ENCODE measurements around the gene ARHGAP32. TPM values are rescaled to one million over a fixed set of nuclear protein-coding genes. Genes with fewer than 3 reads are reported as not detected.

Gene ARHGAP32
- total RNA-seq, 1 experiment from 2014 or later: 62.6 TPM

DNA sequence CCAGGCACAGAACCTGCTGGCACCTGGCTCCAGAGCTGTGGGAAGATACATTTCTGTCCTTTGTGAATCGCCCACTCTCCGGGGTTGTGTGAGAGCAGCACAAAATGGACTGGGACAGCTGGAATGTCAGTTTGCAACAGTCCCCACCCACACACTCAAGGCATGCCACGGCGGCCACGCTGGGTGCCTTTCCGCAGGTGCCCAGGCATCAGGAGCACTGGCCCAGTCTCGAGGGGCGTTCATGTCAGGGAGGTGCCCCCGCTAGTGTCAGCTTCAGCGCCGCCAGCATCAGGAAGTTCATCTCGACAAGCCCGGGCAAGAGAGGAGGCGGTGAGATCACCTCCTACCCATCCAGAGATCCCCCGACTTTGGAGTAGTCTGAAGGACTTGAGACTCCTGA lies 251.5 kb downstream of the ARHGAP32 start:
- H3K27me3 Mint-ChIP-seq (ENCODE audit: insufficient read depth, unreplicated experiment): no peaks in the 10 kb centered on the region
- CTCF ChIA-PET: interaction anchor here (0.7 to 26.7 kb wide), 6 partner anchors 16 to 62 kb away, joined by 3 to 598 read pairs (median 12); partner anchors contain the start of gene KCNJ5
- no TSS peak for BruUV-seq (replicated peaks)

DNA sequence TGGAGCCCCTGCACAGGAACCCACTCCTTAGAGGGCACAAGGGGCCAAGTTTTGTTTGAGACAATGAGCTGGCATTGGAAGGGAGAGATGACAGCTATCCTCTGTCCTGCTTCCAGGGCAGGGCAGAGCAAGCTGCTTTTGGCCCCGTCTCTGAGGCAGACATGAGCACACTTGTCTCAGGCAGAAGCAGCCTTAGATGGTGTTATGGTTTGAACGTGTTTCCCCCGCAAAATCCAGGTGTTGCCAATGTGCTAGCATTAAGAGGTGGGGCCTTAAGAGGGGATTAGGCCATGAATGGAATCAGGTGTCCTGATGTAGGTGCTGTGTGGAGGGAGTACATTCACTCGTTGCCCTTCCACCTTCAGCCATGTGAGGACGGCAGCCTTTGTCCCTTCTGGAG lies 252.0 kb downstream of the ARHGAP32 start:
- ChIA-PET POLR2A (interaction anchor here (0.5 to 2.2 kb wide), 5 partner anchors 25 to 52 kb away, joined by 3 to 14 read pairs (median 3); no protein-coding TSS in a partner anchor), CTCF (interaction anchor here (0.5 to 26.7 kb wide), 6 partner anchors 16 to 51 kb away, joined by 3 to 598 read pairs (median 12); partner anchors contain the start of gene KCNJ5)
- peak; percentile 35 for DNase-seq (ENCODE audit: unreplicated experiment)
- Mint-ChIP-seq H3K4me3 (ENCODE audit: unreplicated experiment) (peak overlapping the region; percentile 7), H3K9me3 (ENCODE audit: unreplicated experiment) (no peaks in the 10 kb centered on the region), H3K36me3 (ENCODE audit: insufficient read depth, unreplicated experiment) (peaks cover 5% of the 10 kb centered on the region), H3K27me3 (ENCODE audit: insufficient read depth, unreplicated experiment) (no peaks in the 10 kb centered on the region), H3K27ac (ENCODE audit: low read depth, unreplicated experiment) (no peak overlapping the region), H3K4me1 (ENCODE audit: insufficient read depth, unreplicated experiment) (peaks cover 22% of the 10 kb centered on the region)
- no TSS peak for BruUV-seq (replicated peaks)
- intact Hi-C loops (cut with micrococcal nuclease): no loop called here
- TF ChIP-seq, protein P1, sequence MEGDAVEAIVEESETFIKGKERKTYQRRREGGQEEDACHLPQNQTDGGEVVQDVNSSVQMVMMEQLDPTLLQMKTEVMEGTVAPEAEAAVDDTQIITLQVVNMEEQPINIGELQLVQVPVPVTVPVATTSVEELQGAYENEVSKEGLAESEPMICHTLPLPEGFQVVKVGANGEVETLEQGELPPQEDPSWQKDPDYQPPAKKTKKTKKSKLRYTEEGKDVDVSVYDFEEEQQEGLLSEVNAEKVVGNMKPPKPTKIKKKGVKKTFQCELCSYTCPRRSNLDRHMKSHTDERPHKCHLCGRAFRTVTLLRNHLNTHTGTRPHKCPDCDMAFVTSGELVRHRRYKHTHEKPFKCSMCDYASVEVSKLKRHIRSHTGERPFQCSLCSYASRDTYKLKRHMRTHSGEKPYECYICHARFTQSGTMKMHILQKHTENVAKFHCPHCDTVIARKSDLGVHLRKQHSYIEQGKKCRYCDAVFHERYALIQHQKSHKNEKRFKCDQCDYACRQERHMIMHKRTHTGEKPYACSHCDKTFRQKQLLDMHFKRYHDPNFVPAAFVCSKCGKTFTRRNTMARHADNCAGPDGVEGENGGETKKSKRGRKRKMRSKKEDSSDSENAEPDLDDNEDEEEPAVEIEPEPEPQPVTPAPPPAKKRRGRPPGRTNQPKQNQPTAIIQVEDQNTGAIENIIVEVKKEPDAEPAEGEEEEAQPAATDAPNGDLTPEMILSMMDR (IDR thresholded peaks at IDR 0.05; ENCODE audit: unreplicated experiment): no peak

More for the DNA sequence above, 251.5 kb downstream of the ARHGAP32 start:
- peaks cover 22% of the 10 kb centered on the region for H3K4me1 Mint-ChIP-seq (ENCODE audit: insufficient read depth, unreplicated experiment)
- peaks cover 1% of the 10 kb centered on the region for H3K36me3 Mint-ChIP-seq (ENCODE audit: insufficient read depth, unreplicated experiment)
- POLR2A ChIA-PET: interaction anchor here (0.5 to 2.2 kb wide), 4 partner anchors 24 to 53 kb away, joined by 3 to 14 read pairs (median 4); no protein-coding TSS in a partner anchor
- intact Hi-C loops (cut with micrococcal nuclease): no loop called here
- H3K27ac Mint-ChIP-seq (ENCODE audit: low read depth, unreplicated experiment): peak overlapping the region; percentile 86
- H3K9me3 Mint-ChIP-seq (ENCODE audit: unreplicated experiment): no peaks in the 10 kb centered on the region
- TF ChIP-seq, protein P1 (IDR thresholded peaks at IDR 0.05; ENCODE audit: unreplicated experiment): no peak
- DNase-seq (ENCODE audit: unreplicated experiment): peak; percentile 53
- peak overlapping the region; percentile 7 for H3K4me3 Mint-ChIP-seq (ENCODE audit: unreplicated experiment)

DNA sequence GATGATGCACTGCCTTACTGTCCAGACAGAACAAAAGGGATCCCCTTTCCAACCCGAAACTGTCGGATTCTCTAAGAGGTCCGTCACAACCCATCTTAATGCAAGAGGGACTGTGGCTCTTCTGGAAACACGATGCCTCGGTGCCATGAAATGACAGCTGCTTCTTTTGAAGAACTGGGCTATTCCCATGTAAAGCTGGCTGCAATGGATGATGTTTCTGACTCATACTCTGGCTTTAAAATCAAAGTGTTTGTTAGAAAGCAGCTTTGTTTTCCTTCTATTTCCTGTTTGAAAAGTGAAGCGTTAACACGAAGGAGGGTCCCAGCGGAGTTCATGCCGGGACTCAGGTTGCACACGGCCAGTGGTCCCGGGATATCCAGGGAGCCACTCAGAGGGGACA lies 252.5 kb downstream of the ARHGAP32 start:
- no TSS peak for BruUV-seq (replicated peaks)
- Mint-ChIP-seq H3K36me3 (ENCODE audit: insufficient read depth, unreplicated experiment) (peaks cover 6% of the 10 kb centered on the region), H3K27ac (ENCODE audit: low read depth, unreplicated experiment) (no peak overlapping the region), H3K9me3 (ENCODE audit: unreplicated experiment) (no peaks in the 10 kb centered on the region), H3K4me1 (ENCODE audit: insufficient read depth, unreplicated experiment) (peaks cover 22% of the 10 kb centered on the region), H3K27me3 (ENCODE audit: insufficient read depth, unreplicated experiment) (no peaks in the 10 kb centered on the region), H3K4me3 (ENCODE audit: unreplicated experiment) (no peak overlapping the region)
- CTCF ChIA-PET: interaction anchor here (0.5 to 26.7 kb wide), 6 partner anchors 17 to 50 kb away, joined by 3 to 598 read pairs (median 12); partner anchors contain the start of gene KCNJ5
- TF ChIP-seq, protein P1 (IDR thresholded peaks at IDR 0.05; ENCODE audit: unreplicated experiment): no peak
- POLR2A ChIA-PET: interaction anchor here (0.6 to 2.2 kb wide), 3 partner anchors 20 to 36 kb away, joined by 3 to 14 read pairs (median 3); no protein-coding TSS in a partner anchor
- no peak for DNase-seq (ENCODE audit: unreplicated experiment)
- intact Hi-C loops (cut with micrococcal nuclease): no loop called here

DNA sequence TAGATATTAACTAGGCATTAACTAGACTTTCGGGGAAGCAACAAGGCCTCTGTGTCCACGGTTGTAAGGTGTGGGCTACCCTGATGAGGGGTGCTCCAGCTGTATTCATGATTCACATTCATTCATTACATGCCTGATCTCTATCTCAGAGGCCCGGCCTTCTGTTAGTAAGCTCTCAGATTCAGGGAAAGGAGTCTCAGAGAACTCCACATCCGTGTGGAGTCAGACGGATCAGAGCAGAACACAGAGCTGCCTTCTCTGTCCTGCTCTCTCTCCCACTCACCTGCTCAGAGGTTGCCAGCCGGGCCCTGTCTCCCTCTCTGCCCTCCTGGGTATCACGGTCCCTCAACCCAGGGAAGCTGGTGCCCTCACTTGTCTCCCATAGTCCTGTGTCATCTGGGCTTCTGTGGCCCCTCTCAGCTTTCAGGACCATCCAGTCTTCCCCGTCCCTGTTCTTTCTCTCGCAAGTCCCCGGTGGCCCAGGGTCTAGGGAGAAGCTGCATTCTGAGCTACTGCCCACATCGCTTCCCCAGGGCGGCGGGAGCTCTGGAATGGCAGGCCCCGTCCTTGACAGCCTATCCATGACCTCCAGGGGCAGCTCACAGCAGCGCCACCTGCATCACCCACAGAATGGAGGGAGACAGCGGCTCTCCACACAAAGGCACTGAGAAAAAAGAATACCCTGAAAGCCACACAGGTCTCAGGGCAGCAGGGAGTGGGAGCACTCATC lies 253.8 kb downstream of the ARHGAP32 start:
- intact Hi-C loops (cut with micrococcal nuclease): no loop called here
- H3K36me3 Mint-ChIP-seq (ENCODE audit: insufficient read depth, unreplicated experiment): peaks cover 6% of the 10 kb centered on the region
- H3K27me3 Mint-ChIP-seq (ENCODE audit: insufficient read depth, unreplicated experiment): no peaks in the 10 kb centered on the region
- no peak overlapping the region for H3K4me3 Mint-ChIP-seq (ENCODE audit: unreplicated experiment)
- no peaks in the 10 kb centered on the region for H3K9me3 Mint-ChIP-seq (ENCODE audit: unreplicated experiment)
- ChIA-PET CTCF (interaction anchor here (7.3 to 26.7 kb wide), 2 partner anchors 18 to 49 kb away, joined by 66 to 598 read pairs; partner anchors contain the start of gene KCNJ5), POLR2A (interaction anchor here (0.8 kb wide), 1 partner anchor 28 kb away, joined by 3 read pairs; no protein-coding TSS in a partner anchor)
- H3K4me1 Mint-ChIP-seq (ENCODE audit: insufficient read depth, unreplicated experiment): peaks cover 22% of the 10 kb centered on the region
- H3K27ac Mint-ChIP-seq (ENCODE audit: low read depth, unreplicated experiment): no peak overlapping the region
- TF ChIP-seq, protein P1 (IDR thresholded peaks at IDR 0.05; ENCODE audit: unreplicated experiment): no peak
- DNase-seq (ENCODE audit: unreplicated experiment): no peak
- no TSS peak for BruUV-seq (replicated peaks)
